Motor neuron (in vitro differentiated cells): ENCODE data around the gene RNF213. TPM values are rescaled to one million over a fixed set of nuclear protein-coding genes. Genes with fewer than 3 reads are reported as not detected.
A peak's percentile ranks its signal among the peaks of the same experiment; 100 is the strongest.

ENCODE experiments used
- ATAC-seq, 8 experiments: fragments of 200-7000 bp; cut with Tn5 transposase; replicated peaks in 6 of 8; 2 replicates each; pipeline ENCODE4 v1.8.0; 2021; ENCODE audit warnings: mild to moderate bottlenecking in 8 of 8, moderate library complexity in 8 of 8
- H3K27ac ChIP-seq, 2 donors: fragments of 250-450 bp; sonication (Bioruptor Pico); 2 replicates each; pipeline ENCODE4 v1.9.0; 2021; ENCODE audit warnings: antibody characterized with exemption in 2 of 2, mild to moderate bottlenecking in 2 of 2, moderate library complexity in 1 of 2
- H3K4me1 ChIP-seq, 2 donors: fragments of 250-450 bp; sonication (Bioruptor Pico); replicated peaks in 1 of 2; 2 replicates each; pipeline ENCODE4 v1.6.1; 2021; ENCODE audit warnings: antibody characterized with exemption in 2 of 2, mild to moderate bottlenecking in 2 of 2, moderate library complexity in 1 of 2
- H3K4me3 ChIP-seq, 5 donors: fragments of 250-450 bp; sonication (Bioruptor Pico); 2 replicates each; pipeline ENCODE4 v1.9.0; 2021; ENCODE audit warnings: antibody characterized with exemption in 5 of 5, mild to moderate bottlenecking in 5 of 5, moderate library complexity in 4 of 5
- WGBS, 10 experiments: fragments of 450-650 bp; shearing (Covaris generic); methylation state at CpG; one replicate each; pipeline ENCODE4 v1.0.0; 2022; 5-methylcytosine and 5-hydroxymethylcytosine counted together
- in situ Hi-C, 9 experiments: fragments of 400-800 bp; cut with MboI; loops; one replicate each; pipeline ENCODE4 v1.15.0; 2021; ENCODE audit warnings: low sequenced_read_pairs in 9 of 9, low pct_unique_long_range_greater_than_20kb in 2 of 9; ENCODE audit not compliant: unreplicated experiment in 9 of 9
- total RNA-seq, 8 experiments: library from RNA; unstranded; fragments of 300-600 nt; gene quantifications; 2 replicates each; pipeline versions ENCODE4 v1.2.3 to v1.2.4, GENCODE V29; 2022

Gene RNF213
- total RNA-seq: 100 to 1,000 TPM in 1 of 8 experiments, 10 to 100 TPM in 6, 1 to 10 TPM in 1; 9.2 to 161 (median 29.6) TPM

DNA sequence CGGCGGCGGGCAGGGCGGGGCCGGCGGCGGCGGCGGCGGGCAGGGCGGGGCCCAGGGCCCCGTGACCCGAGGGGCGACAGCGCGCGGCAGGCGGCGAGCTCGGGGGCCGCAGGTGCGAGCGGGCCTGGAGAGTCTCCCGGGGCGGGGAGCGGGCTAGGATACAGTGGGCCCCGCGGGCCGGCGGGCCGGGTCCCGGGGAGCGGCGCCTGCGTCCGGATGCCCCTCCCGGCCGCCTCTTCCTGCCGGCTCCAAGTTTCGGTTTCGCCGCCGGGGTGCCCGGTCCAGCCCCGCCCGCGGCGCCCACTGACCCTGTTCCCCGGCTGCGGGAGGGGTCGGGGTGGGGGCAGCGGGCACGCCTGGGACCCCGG, at the start of gene RNF213:
Gene RNF213 (plus strand): TSS at position 62 of the 368 bp plus-strand sequence. CDS start 2,830 bp downstream, outside the sequence.
- no CpG with 5 or more reads among the region's 54 CpGs for WGBS, 10 experiments
- Histone ChIP-seq H3K4me1 (peaks cover 29 to 31% of the 10 kb centered on the region in 2 donors), H3K27ac (peak within 1 kb of the TSS; percentile 86 to 87), H3K4me3 (peak within 1 kb of the TSS; percentile 43 to 83 (median 68))
- in situ Hi-C loops: no loop called here
- ATAC-seq: peak; percentile 7 to 68 (median 42)

DNA sequence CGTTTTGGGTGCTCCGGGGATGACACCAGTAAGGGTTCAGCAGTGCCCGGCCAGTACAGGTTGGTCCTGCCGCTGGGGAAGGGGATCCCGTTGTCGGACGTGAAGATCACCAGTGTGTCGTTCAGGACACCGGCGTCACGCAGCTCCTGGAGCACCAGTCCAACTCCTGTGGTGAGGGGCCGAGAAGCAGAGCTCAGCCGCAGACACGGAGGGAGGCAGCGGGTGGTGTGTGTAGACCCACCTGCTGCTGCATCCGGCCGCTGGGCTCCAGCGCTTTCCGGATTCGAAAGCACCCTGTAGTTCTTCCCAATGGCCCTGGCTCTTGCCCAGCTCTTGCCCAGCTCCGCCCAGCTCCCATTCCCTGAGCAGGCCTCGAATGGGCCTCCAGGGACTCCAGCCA, 48.5 kb upstream of the RNF213 start:
- in situ Hi-C loops: no loop called here
- H3K4me3 ChIP-seq: no peak overlapping the region
- ATAC-seq: no peak
- no peaks in the 10 kb centered on the region for H3K4me1 ChIP-seq
- no peak overlapping the region for H3K27ac ChIP-seq
- WGBS, 10 experiments: 94 to 100% (median 100%) methylated on average over 1 to 9 of the region's 22 CpGs; no CpG with 5 or more reads in 7 of the 10 experiments

GRCh38 chr17:80212511-80212910, 48.1 kb upstream of the RNF213 start:
- WGBS, 10 experiments: 75 to 100% (median 90%) methylated on average over 1 to 9 of the region's 12 CpGs; no CpG with 5 or more reads in 1 of the 10 experiments
- Histone ChIP-seq H3K27ac (no peak overlapping the region), H3K4me1 (no peaks in the 10 kb centered on the region), H3K4me3 (no peak overlapping the region)
- no peak for ATAC-seq
- in situ Hi-C loops: no loop called here

DNA sequence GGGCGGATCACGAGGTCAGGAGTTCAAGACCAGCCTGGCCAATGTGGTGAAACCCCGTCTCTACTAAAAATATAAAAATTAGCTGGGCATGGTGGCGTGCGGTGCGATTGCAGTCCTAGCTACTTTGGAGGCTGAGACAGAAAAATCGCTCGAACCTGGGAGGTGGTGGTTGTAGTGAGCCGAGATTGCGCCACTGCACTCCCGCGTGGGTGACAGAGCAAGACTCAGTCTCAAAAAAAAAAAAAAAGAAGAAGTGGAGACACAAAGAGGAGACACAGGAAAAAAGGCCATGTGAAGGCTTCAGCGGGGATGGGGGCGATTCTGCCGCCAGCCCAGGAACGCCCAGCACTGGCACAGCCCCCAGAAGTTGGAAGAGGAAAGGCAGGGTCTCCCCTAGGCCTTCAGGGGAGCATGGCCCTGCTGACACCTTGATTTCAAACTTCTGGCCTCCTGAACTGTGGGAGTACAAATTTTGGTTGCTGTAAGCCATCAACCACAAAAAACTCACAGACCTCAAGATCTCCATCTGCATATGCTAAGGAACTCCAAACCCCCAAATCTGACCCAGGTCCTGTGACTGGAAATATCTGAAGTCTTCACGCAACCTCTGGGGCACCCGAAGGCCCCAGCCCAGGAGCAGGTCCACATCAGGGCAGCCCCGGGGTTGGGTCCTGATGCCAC, 47.5 kb upstream of the RNF213 start:
- in situ Hi-C loops: no loop called here
- no peak for ATAC-seq
- Histone ChIP-seq H3K4me1 (no peaks in the 10 kb centered on the region), H3K4me3 (no peak overlapping the region), H3K27ac (no peak overlapping the region)
- 84 to 97% (median 93%) methylated on average over 4 to 16 of the region's 19 CpGs; no CpG with 5 or more reads in 1 of the 10 experiments for WGBS, 10 experiments

- in situ Hi-C loops: no loop called here
- Histone ChIP-seq H3K4me1 (no peaks in the 10 kb centered on the region), H3K4me3 (no peak overlapping the region), H3K27ac (no peak overlapping the region)
- 98 to 100% methylated on average over 2 to 9 of the region's 17 CpGs; no CpG with 5 or more reads in 8 of the 10 experiments for WGBS, 10 experiments
- ATAC-seq: peak in 1 of 8 experiments; percentile 10
These were observed 47.0 kb upstream of the RNF213 start for GRCh38 chr17:80213643-80213975.

GRCh38 chr17:80214012-80214877, 46.4 kb upstream of the RNF213 start:
- WGBS, 10 experiments: 60 to 100% (median 96%) methylated on average over 1 to 13 of the region's 48 CpGs; no CpG with 5 or more reads in 2 of the 10 experiments
- ATAC-seq: no peak
- in situ Hi-C loops: no loop called here
- Histone ChIP-seq H3K27ac (no peak overlapping the region), H3K4me1 (peaks cover 2% of the 10 kb centered on the region in 2 donors), H3K4me3 (no peak overlapping the region)

GRCh38 chr17:80214878-80215210, 45.8 kb upstream of the RNF213 start:
- WGBS, 10 experiments: 100% methylated on average over 1 to 2 of the region's 17 CpGs; no CpG with 5 or more reads in 8 of the 10 experiments
- H3K4me3 ChIP-seq: no peak overlapping the region
- peaks cover 4% of the 10 kb centered on the region in 2 donors for H3K4me1 ChIP-seq
- no peak overlapping the region for H3K27ac ChIP-seq
- in situ Hi-C loops: no loop called here
- no peak for ATAC-seq

DNA sequence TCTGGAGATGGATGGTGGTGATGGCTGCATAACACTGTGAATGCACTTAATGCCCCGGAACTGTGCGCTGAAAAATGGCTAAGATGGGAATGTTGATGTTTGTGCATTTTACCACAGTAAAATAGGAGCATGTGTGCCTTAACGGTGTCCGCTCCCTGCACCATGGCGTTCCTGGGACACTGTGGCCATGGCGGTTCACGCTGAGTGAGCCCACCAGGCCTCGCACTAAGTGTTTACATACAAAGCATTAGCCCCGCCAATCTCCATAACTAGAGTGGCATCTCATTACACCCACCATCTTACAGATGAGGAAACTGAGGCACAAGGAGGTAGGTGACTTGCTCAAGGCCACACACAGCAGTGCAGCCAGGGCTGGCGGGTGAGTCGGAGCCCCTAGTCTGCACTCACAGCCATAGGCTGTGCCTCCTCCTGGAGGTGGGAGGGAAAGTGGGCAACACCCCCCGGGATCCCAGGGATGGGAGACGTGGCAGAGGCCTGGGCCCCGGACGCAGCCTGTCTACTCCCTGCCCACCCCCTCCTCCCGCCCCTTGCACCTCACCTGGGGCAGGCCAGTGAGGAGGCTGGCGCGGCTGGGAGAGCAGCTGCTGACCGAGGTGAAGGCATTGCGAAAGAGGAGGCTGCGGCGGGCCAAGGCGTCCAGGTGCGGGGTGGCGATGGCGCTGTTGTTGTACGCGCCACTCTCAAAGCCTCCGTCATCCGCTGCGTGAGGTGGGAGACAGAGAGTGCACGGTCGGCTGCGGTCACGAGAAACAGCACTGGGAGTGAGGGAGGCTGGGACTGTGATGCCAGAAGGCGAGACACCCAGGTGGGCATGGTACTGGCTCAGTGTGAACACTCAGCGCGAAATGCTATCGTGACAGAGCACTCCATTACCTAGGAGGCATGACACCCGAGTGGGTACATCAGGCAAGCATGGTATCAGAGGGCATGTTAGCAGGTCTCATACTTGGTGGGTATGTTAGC, 43.9 kb upstream of the RNF213 start:
- peaks cover 10 to 12% of the 10 kb centered on the region in 2 donors for H3K4me1 ChIP-seq
- in situ Hi-C loops: no loop called here
- ATAC-seq: no peak
- WGBS, 10 experiments: 92 to 100% (median 100%) methylated on average over 1 to 10 of the region's 40 CpGs; no CpG with 5 or more reads in 1 of the 10 experiments
- H3K4me3 ChIP-seq: no peak overlapping the region
- H3K27ac ChIP-seq: no peak overlapping the region

DNA sequence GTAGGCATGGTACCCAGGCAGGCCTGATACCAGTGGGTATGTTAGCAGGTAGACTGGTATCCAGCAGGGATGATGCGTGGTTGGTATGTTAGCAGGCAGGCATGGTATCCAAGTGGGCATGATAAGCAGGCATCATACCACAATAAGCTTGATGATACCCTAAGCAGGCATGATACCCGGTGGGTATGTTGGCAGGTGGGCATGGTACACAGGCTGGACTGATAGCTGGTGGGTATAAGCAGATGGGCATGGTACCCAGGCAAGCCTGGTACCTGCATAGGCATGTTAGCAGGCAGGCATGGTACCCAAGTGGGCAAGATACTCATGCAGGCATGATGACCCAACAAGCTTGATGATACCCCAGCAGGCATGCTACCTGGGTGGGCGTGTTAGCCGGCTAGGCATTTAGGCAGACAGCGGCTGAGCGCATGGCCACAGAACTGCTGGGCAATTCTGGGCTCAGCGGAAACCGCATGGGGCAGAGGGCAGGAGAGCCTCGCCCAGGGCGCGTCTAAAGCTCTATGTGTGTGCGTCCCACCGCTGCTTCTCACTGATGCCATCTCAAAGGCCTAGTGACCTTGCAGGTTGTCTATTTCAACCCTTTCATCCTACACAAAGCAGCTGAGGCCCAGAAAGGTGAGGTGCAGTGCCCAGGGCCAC, 42.8 kb upstream of the RNF213 start:
- 80 to 100% (median 100%) methylated on average over 1 to 7 of the region's 13 CpGs; no CpG with 5 or more reads in 7 of the 10 experiments for WGBS, 10 experiments
- Histone ChIP-seq H3K4me3 (no peak overlapping the region), H3K4me1 (peaks cover 10 to 12% of the 10 kb centered on the region in 2 donors), H3K27ac (no peak overlapping the region)
- no peak for ATAC-seq
- in situ Hi-C loops: no loop called here

DNA sequence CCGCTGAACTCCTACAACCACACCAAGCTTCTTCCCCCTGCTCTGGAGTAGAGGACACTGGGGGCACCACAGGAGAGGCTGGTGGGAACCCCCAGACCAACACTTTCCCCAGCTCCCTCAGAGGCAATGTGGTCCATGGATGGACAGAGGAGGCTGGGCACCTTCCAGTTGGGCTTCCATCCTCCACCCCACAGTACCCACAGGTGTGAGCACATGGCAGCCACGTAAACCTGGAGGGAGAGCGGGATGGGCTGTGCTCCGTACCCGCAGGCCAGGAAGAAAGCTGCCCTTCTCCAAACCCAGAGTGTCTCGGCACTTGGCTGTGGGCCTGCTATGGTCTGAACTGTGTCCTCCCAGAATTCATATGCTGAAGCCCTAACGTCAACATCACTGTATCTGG, 42.3 kb upstream of the RNF213 start:
- in situ Hi-C loops: no loop called here

GRCh38 chr17:80219013-80219762, 41.5 kb upstream of the RNF213 start:
- H3K4me3 ChIP-seq: peak overlapping the region; percentile 70 to 98 (median 78)
- peak overlapping the region in 1 of 2 donors; percentile 57 for H3K27ac ChIP-seq
- WGBS, 10 experiments: 42 to 100% (median 65%) methylated on average over 1 to 12 of the region's 15 CpGs
- in situ Hi-C loops: no loop called here
- ATAC-seq: peak; percentile 17 to 35 (median 26)
- H3K4me1 ChIP-seq: peaks cover 10 to 12% of the 10 kb centered on the region in 2 donors

More for the DNA sequence above, 42.3 kb upstream of the RNF213 start:
- H3K4me1 ChIP-seq: peaks cover 10 to 12% of the 10 kb centered on the region in 2 donors
- no peak overlapping the region for H3K4me3 ChIP-seq
- no peak overlapping the region for H3K27ac ChIP-seq
- ATAC-seq: no peak
- 83 to 100% (median 85%) methylated on average over 2 to 4 of the region's 7 CpGs; no CpG with 5 or more reads in 7 of the 10 experiments for WGBS, 10 experiments

DNA sequence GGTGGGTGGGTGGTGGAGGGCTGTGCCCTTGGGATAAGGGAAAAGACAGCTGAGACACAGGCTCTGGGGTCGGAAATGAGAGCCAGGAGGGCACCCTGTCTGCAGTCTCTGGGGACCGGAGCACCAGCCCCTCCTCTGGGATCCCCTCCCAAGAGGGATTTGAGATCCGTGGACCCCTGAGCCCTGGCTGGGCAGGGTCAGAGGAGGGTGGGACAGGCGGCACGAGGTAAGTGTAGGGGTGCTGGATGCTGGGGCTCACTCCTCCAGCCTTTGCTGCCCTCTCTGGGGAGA, 40.9 kb upstream of the RNF213 start:
- Histone ChIP-seq H3K4me1 (peaks cover 10 to 12% of the 10 kb centered on the region in 2 donors), H3K27ac (peak overlapping the region; percentile 51 to 57), H3K4me3 (peak overlapping the region; percentile 70 to 98 (median 78))
- no CpG with 5 or more reads among the region's 5 CpGs for WGBS, 10 experiments
- no peak for ATAC-seq
- in situ Hi-C loops: no loop called here
